GM12878 (cell line): ENCODE data around the gene MAD1L1. TPM values are rescaled to one million over a fixed set of nuclear protein-coding genes. Genes with fewer than 3 reads are reported as not detected.

Source experiments
- ATAC-seq: fragments of 200-7000 bp; cut with Tn5 transposase; 3 replicates; pipeline ENCODE4 v1.9.1; 2020; ENCODE audit warnings: mild to moderate bottlenecking, moderate library complexity
- BruUV-seq: library from RNA; stranded (reverse); fragments of 400-500 nt; replicated peaks from 2 replicates; lab custom pipeline; 2021; lab: Mats Ljungman, UMichigan
- CTCF ChIA-PET: fragments of 300-600 bp; sonication (Branson Sonifier 250); formaldehyde crosslinking; extraction: SDS; loops from one replicate; lab custom pipeline; 2021; ENCODE audit warnings: inconsistent platforms; lab: Yijun Ruan, JAX
- POLR2A ChIA-PET: fragments of 350-600 bp; formaldehyde crosslinking; extraction: SDS; loops from one replicate; lab custom pipeline; 2021; ENCODE audit warnings: inconsistent platforms; lab: Charles Lee
- RAD21 ChIA-PET: fragments of 300-600 bp; sonication (Branson Sonifier 250); formaldehyde crosslinking; loops from one replicate; lab custom pipeline; 2023; ENCODE audit warnings: antibody characterized with exemption; ENCODE audit not compliant: unreplicated experiment; lab: Charles Lee
- SMC1A ChIA-PET: fragments of 300-600 bp; sonication (Branson Sonifier 250); formaldehyde crosslinking; loops from one replicate; lab custom pipeline; 2023; ENCODE audit not compliant: unreplicated experiment, uncharacterized antibody; lab: Charles Lee
- DNase-seq: peaks from one replicate; pipeline ENCODE4 v3.0.0-alpha.2; 2011; ENCODE audit warnings: low read depth, low spot score
- FAIRE-seq: peaks from 3 replicates; lab custom pipeline; 2011; peaks lifted over from hg19 to GRCh38; lab: Jason Lieb, UNC
- H2AFZ ChIP-seq: 2 replicates; pipeline ENCODE4 v1.6.0; 2011; ENCODE audit warnings: low read depth, low read length, control low read depth; ENCODE audit not compliant: control insufficient read depth
- H3K27ac ChIP-seq: 2 replicates; pipeline ENCODE4 v1.5.1; 2011; ENCODE audit warnings: control low read depth; ENCODE audit not compliant: control insufficient read depth, insufficient read depth
- H3K27me3 ChIP-seq, 2 experiments: replicated peaks in 1 of 2; 2 replicates each; pipeline versions ENCODE4 v1.6.0 to v1.6.1; 2011; ENCODE audit warnings: low read length in 1 of 2; ENCODE audit not compliant: control insufficient read depth in 2 of 2, insufficient read depth in 2 of 2
- H3K36me3 ChIP-seq, 2 experiments: 2 replicates each; pipeline ENCODE4 v1.5.1; 2011; ENCODE audit warnings: low read length in 1 of 2; ENCODE audit not compliant: control insufficient read depth in 2 of 2, insufficient read depth in 2 of 2
- H3K4me1 ChIP-seq: 2 replicates; pipeline ENCODE4 v1.6.1; 2011; ENCODE audit warnings: mild to moderate bottlenecking, low read length, moderate library complexity, mixed read lengths; ENCODE audit not compliant: control insufficient read depth, insufficient read depth
- H3K4me2 ChIP-seq: 2 replicates; pipeline ENCODE4 v1.6.0; 2011; ENCODE audit warnings: control low read depth; ENCODE audit not compliant: control insufficient read depth, insufficient read depth
- H3K4me3 ChIP-seq: fragments of 200-600 bp; sonication (generic); 2 replicates; pipeline ENCODE4 v1.5.1; 2016
- H3K79me2 ChIP-seq: 2 replicates; pipeline ENCODE4 v1.6.0; 2011; ENCODE audit warnings: low read length; ENCODE audit not compliant: control insufficient read depth, insufficient read depth
- H3K9ac ChIP-seq: 2 replicates; pipeline ENCODE4 v1.8.0; 2011; ENCODE audit warnings: low read length, control low read depth, mixed read lengths; ENCODE audit not compliant: control insufficient read depth, insufficient read depth
- H3K9me3 ChIP-seq: replicated peaks from 3 replicates; pipeline ENCODE4 v1.5.1; 2011; ENCODE audit warnings: mild to moderate bottlenecking, low read length; ENCODE audit not compliant: control insufficient read depth, insufficient read depth
- H4K20me1 ChIP-seq: 2 replicates; pipeline ENCODE4 v1.6.0; 2011; ENCODE audit not compliant: control insufficient read depth, insufficient read depth
- CBX3 ChIP-seq: fragments of 200-600 bp; sonication (generic); IDR thresholded peaks from 2 replicates; pipeline ENCODE4 v1.6.1; 2016; ENCODE audit warnings: low read depth, borderline replicate concordance
- GABPA ChIP-seq: IDR thresholded peaks from 2 replicates; pipeline ENCODE4 v1.6.1; 2014; ENCODE audit warnings: antibody characterized with exemption, low read depth, mild to moderate bottlenecking, inconsistent platforms
- JUND ChIP-seq: IDR thresholded peaks from 2 replicates; pipeline ENCODE4 v1.6.1; 2012; ENCODE audit warnings: low read depth, mild to moderate bottlenecking, low read length, improper control_type of control experiment, moderate library complexity
- MYB ChIP-seq: fragments of 150-350 bp; IDR thresholded peaks from 2 replicates; pipeline ENCODE4 v1.6.1; 2014; ENCODE audit warnings: mild to moderate bottlenecking, low read depth, low read length, borderline replicate concordance
- NFYA ChIP-seq: IDR thresholded peaks from 2 replicates; pipeline ENCODE4 v1.6.1; 2011; ENCODE audit warnings: low read depth, mild to moderate bottlenecking, low read length, improper control_type of control experiment, borderline replicate concordance
- NR2C2 ChIP-seq: IDR thresholded peaks from 2 replicates; pipeline ENCODE4 v1.6.1; 2011; ENCODE audit warnings: borderline replicate concordance, low read depth; ENCODE audit not compliant: control insufficient read depth, insufficient read length
- STAT1 ChIP-seq: fragments of 450-650 bp; conservative IDR thresholded peaks from 2 replicates; pipeline ENCODE4 v1.6.1; 2014; ENCODE audit warnings: antibody characterized with exemption, mild to moderate bottlenecking
- WGBS: methylation state at CpG from one replicate; pipeline ENCODE4 v1.1.6; 2016; ENCODE audit warnings: low lambda C conversion rate; ENCODE audit not compliant: insufficient replicate concordance, insufficient coverage; ENCODE audit errors: missing lambda C conversion rate; 5-methylcytosine and 5-hydroxymethylcytosine counted together
- in situ Hi-C: fragments of 300-500 bp; cut with MboI; formaldehyde crosslinking; loops from 9 replicates; pipeline ENCODE4 v1.14.3; 2018; ENCODE audit warnings: mixed read lengths
- intact Hi-C: fragments of 100-400 bp; cut with micrococcal nuclease; formaldehyde crosslinking; loops from one replicate; pipeline ENCODE4 v1.14.2; 2022; ENCODE audit not compliant: unreplicated experiment
- polyA plus RNA-seq, 11 experiments: library from polyadenylated mRNA; depleted of rRNA in 4 of 11; unstranded in 6 of 11; stranded (reverse) in 5 of 11; fragments of >200 nt; fragmentation: Nextera tagmentation in 4 of 11; fragmentation: Illumina TruSeq in 1 of 11; extraction: Ambion mirVana in 4 of 11; extraction: Trizol in 1 of 11; gene quantifications; 1 replicate in 1 of 11; 2 replicates in 10 of 11; pipeline versions ENCODE4 v1.2.1 to v1.2.3, GENCODE V29; 2011 to 2016; ENCODE audit warnings: inconsistent platforms in 2 of 11, missing spikeins in 2 of 11, low read depth in 1 of 11
- total RNA-seq, 4 experiments: library from RNA; depleted of rRNA in 3 of 4; stranded (reverse); fragments of >200 nt in 3 of 4; fragmentation: Illumina TruSeq in 1 of 4; extraction: Trizol in 1 of 4; gene quantifications; 2 replicates each; pipeline versions ENCODE4 v1.2.1 to v1.2.3, GENCODE V29; 2013 to 2021
- TF ChIP-seq, protein P1 (sequence below): IDR thresholded peaks from 2 replicates; pipeline ENCODE4 v1.6.1; 2012; ENCODE audit warnings: low read depth, low read length, improper control_type of control experiment
- TF ChIP-seq, protein P2 (sequence below): fragments of 450-650 bp; IDR thresholded peaks from 2 replicates; pipeline ENCODE4 v1.6.1; 2017; ENCODE audit warnings: mild to moderate bottlenecking, moderate library complexity
- TF ChIP-seq, protein P3 (sequence below): fragments of 450-650 bp; IDR thresholded peaks from 2 replicates; pipeline ENCODE4 v1.6.1; 2017; ENCODE audit warnings: mild to moderate bottlenecking, moderate library complexity

MAD1L1 gene
- total and polyA plus RNA-seq, 10 of the 15 experiments (the other 5 are each of a cell fraction or from before 2014, with no cell fraction given): 2.2 to 76.8 (median 38.3) TPM

DNA sequence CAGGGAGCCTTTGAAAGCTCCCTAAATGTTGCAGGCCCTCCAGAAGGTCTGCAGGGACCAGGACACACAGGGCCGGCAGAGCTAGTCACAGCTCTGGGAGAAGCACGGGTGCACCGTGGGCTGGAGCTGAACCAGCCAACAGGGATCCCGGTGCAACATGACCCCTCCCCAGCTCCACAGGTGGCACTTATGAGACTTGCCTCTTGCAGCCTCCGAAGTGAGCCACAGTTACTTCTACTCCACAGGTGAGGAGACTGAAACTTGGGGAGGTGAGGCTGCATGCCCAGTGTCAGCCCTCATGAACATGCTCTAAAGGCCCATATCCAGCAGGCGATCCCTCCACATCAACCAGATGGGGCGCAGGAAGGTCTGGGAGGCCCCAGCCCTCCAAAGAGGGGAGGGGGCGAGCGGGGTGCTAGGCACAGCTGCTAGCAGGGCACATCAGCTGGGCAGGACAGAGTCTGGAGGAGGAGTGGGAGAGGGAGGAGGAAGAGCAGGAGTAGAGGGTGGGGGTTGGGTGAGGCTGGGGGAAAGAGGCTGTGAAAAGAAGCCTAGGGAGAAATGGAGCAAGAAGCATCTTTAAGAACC lies 338.3 kb downstream of the MAD1L1 start:
- Histone ChIP-seq H3K4me3 (no peak overlapping the region), H3K4me1 (no peaks in the 10 kb centered on the region), H3K79me2 (no peaks in the 10 kb centered on the region), H3K27ac (no peak overlapping the region), H3K9ac (no peak overlapping the region), H4K20me1 (no peaks in the 10 kb centered on the region), H3K4me2 (no peak overlapping the region), H3K36me3 (peaks cover 0 to 6% of the 10 kb centered on the region in 2 experiments; a peak in 3 of 4 replicates), H3K27me3 (no peaks in the 10 kb centered on the region), H3K9me3 (no peaks in the 10 kb centered on the region), H2AFZ (no peak overlapping the region)
- no TSS peak for BruUV-seq
- no peak for TF ChIP-seq JUND
- TF ChIP-seq, protein P1, sequence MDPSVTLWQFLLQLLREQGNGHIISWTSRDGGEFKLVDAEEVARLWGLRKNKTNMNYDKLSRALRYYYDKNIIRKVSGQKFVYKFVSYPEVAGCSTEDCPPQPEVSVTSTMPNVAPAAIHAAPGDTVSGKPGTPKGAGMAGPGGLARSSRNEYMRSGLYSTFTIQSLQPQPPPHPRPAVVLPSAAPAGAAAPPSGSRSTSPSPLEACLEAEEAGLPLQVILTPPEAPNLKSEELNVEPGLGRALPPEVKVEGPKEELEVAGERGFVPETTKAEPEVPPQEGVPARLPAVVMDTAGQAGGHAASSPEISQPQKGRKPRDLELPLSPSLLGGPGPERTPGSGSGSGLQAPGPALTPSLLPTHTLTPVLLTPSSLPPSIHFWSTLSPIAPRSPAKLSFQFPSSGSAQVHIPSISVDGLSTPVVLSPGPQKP: no peak
- no peak for TF ChIP-seq MYB
- TF ChIP-seq GABPA: no peak
- TF ChIP-seq NR2C2: no peak
- no peak for TF ChIP-seq STAT1
- TF ChIP-seq CBX3: no peak
- TF ChIP-seq, protein P2, sequence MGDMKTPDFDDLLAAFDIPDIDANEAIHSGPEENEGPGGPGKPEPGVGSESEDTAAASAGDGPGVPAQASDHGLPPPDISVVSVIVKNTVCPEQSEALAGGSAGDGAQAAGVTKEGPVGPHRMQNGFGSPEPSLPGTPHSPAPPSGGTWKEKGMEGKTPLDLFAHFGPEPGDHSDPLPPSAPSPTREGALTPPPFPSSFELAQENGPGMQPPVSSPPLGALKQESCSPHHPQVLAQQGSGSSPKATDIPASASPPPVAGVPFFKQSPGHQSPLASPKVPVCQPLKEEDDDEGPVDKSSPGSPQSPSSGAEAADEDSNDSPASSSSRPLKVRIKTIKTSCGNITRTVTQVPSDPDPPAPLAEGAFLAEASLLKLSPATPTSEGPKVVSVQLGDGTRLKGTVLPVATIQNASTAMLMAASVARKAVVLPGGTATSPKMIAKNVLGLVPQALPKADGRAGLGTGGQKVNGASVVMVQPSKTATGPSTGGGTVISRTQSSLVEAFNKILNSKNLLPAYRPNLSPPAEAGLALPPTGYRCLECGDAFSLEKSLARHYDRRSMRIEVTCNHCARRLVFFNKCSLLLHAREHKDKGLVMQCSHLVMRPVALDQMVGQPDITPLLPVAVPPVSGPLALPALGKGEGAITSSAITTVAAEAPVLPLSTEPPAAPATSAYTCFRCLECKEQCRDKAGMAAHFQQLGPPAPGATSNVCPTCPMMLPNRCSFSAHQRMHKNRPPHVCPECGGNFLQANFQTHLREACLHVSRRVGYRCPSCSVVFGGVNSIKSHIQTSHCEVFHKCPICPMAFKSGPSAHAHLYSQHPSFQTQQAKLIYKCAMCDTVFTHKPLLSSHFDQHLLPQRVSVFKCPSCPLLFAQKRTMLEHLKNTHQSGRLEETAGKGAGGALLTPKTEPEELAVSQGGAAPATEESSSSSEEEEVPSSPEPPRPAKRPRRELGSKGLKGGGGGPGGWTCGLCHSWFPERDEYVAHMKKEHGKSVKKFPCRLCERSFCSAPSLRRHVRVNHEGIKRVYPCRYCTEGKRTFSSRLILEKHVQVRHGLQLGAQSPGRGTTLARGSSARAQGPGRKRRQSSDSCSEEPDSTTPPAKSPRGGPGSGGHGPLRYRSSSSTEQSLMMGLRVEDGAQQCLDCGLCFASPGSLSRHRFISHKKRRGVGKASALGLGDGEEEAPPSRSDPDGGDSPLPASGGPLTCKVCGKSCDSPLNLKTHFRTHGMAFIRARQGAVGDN: no peak
- TF ChIP-seq NFYA: no peak
- TF ChIP-seq, protein P3, sequence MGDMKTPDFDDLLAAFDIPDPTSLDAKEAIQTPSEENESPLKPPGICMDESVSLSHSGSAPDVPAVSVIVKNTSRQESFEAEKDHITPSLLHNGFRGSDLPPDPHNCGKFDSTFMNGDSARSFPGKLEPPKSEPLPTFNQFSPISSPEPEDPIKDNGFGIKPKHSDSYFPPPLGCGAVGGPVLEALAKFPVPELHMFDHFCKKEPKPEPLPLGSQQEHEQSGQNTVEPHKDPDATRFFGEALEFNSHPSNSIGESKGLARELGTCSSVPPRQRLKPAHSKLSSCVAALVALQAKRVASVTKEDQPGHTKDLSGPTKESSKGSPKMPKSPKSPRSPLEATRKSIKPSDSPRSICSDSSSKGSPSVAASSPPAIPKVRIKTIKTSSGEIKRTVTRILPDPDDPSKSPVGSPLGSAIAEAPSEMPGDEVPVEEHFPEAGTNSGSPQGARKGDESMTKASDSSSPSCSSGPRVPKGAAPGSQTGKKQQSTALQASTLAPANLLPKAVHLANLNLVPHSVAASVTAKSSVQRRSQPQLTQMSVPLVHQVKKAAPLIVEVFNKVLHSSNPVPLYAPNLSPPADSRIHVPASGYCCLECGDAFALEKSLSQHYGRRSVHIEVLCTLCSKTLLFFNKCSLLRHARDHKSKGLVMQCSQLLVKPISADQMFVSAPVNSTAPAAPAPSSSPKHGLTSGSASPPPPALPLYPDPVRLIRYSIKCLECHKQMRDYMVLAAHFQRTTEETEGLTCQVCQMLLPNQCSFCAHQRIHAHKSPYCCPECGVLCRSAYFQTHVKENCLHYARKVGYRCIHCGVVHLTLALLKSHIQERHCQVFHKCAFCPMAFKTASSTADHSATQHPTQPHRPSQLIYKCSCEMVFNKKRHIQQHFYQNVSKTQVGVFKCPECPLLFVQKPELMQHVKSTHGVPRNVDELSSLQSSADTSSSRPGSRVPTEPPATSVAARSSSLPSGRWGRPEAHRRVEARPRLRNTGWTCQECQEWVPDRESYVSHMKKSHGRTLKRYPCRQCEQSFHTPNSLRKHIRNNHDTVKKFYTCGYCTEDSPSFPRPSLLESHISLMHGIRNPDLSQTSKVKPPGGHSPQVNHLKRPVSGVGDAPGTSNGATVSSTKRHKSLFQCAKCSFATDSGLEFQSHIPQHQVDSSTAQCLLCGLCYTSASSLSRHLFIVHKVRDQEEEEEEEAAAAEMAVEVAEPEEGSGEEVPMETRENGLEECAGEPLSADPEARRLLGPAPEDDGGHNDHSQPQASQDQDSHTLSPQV: no peak
- ChIA-PET RAD21 (no interaction called here), SMC1A (interaction anchor here (0.6 kb wide), 1 partner anchor 15 kb away, joined by 4 read pairs; no protein-coding TSS in a partner anchor), CTCF (no interaction called here), POLR2A (no interaction called here)
- ATAC-seq: no peak
- 96% methylated on average over 9 of the region's 9 CpGs for WGBS
- intact Hi-C loops: no loop called here
- no peak for DNase-seq
- FAIRE-seq: no peak
- in situ Hi-C loops: no loop called here
